ENCODE measurements around the gene HIRIP3.

The HIRIP3 gene

GRCh38 chr16:29996766-29997250, 1.4 kb upstream of the HIRIP3 start:
- DNase-seq = no peak

GRCh38 chr16:29995911-29996765, 721 bp upstream of the HIRIP3 start, which contains the start of gene INO80E:
INO80E (plus strand) TSS chr16:29996241; CDS start chr16:29996311, 70 bp downstream.
- peak; percentile 100 for DNase-seq

GRCh38 chr16:29994600-29995323, 655 bp downstream of the HIRIP3 start:
- peak; percentile 78 for DNase-seq

- no peak for DNase-seq
These were observed 1.4 kb downstream of the HIRIP3 start for GRCh38 chr16:29993903-29994599.

- DNase-seq = no peak
These were observed 2.1 kb downstream of the HIRIP3 start for GRCh38 chr16:29993191-29993902.

GRCh38 chr16:29992344-29992967, 3.0 kb downstream of the HIRIP3 start:
- no peak for DNase-seq

- DNase-seq = no peak
These were observed 3.9 kb downstream of the HIRIP3 start for GRCh38 chr16:29991571-29991904.

- no peak for DNase-seq
These were observed 4.4 kb downstream of the HIRIP3 start for GRCh38 chr16:29990883-29991570.

- no peak for DNase-seq
These were observed 5.4 kb downstream of the HIRIP3 start for GRCh38 chr16:29990034-29990433.

- DNase-seq = no peak
These were observed 6.1 kb downstream of the HIRIP3 start for GRCh38 chr16:29989111-29989858.

GRCh38 chr16:29988346-29989075, 6.9 kb downstream of the HIRIP3 start:
- DNase-seq = no peak

GRCh38 chr16:29987371-29988085, 7.9 kb downstream of the HIRIP3 start:
- DNase-seq = no peak

GRCh38 chr16:29986931-29987330, 8.5 kb downstream of the HIRIP3 start:
- no peak for DNase-seq

GRCh38 chr16:29986231-29986630, 9.2 kb downstream of the HIRIP3 start:
- no peak for DNase-seq

- DNase-seq = no peak
These were observed 10.1 kb downstream of the HIRIP3 start for GRCh38 chr16:29985271-29985811.

- no peak for DNase-seq
These were observed 10.7 kb downstream of the HIRIP3 start for GRCh38 chr16:29984764-29985147.

GRCh38 chr16:29984137-29984763, 11.2 kb downstream of the HIRIP3 start:
- DNase-seq = no peak

- no peak for DNase-seq
These were observed 11.8 kb downstream of the HIRIP3 start for GRCh38 chr16:29983420-29984136.
